Osteoblast (primary cell): ENCODE results near the gene BHMT2. TPM values are rescaled to one million over a fixed set of nuclear protein-coding genes. Genes with fewer than 3 reads are reported as not detected.

Experiments used
- DNase-seq: peaks from one replicate; pipeline ENCODE4 v3.0.0; 2011; ENCODE audit warnings: low spot score, mixed read lengths; ENCODE audit not compliant: insufficient read length; ENCODE audit errors: missing footprints
- H2AFZ ChIP-seq: 2 replicates; pipeline ENCODE4 v1.6.0; 2011; ENCODE audit warnings: mild to moderate bottlenecking, low read length
- H3K27ac ChIP-seq: 2 replicates; pipeline ENCODE4 v1.5.1; 2011; ENCODE audit warnings: mild to moderate bottlenecking, low read depth, low read length, moderate library complexity
- H3K27me3 ChIP-seq: 2 replicates; pipeline ENCODE4 v1.6.0; 2012; ENCODE audit warnings: mild to moderate bottlenecking, control low read depth, inconsistent platforms, low read length, moderate library complexity; ENCODE audit not compliant: insufficient read depth
- H3K36me3 ChIP-seq: 2 replicates; pipeline ENCODE4 v1.5.1; 2011; ENCODE audit warnings: mild to moderate bottlenecking, low read length, control low read depth, moderate library complexity; ENCODE audit not compliant: insufficient read depth
- H3K4me1 ChIP-seq: 2 replicates; pipeline ENCODE4 v1.5.1; 2011; ENCODE audit warnings: mild to moderate bottlenecking, low read length, control low read depth, moderate library complexity; ENCODE audit not compliant: insufficient read depth
- H3K4me2 ChIP-seq: 2 replicates; pipeline ENCODE4 v1.6.0; 2011; ENCODE audit warnings: mild to moderate bottlenecking, low read length; ENCODE audit not compliant: insufficient read depth
- H3K4me3 ChIP-seq: fragments of 200-600 bp; sonication (generic); 3 replicates; pipeline ENCODE4 v1.5.1; 2012; ENCODE audit warnings: mild to moderate bottlenecking, low read length, inconsistent platforms; ENCODE audit not compliant: insufficient read depth
- H3K79me2 ChIP-seq: 2 replicates; pipeline ENCODE4 v1.6.0; 2012; ENCODE audit warnings: mild to moderate bottlenecking, low read length, control low read depth, inconsistent platforms; ENCODE audit not compliant: insufficient read depth
- H3K9me3 ChIP-seq: 2 replicates; pipeline ENCODE4 v1.5.1; 2011; ENCODE audit warnings: low read depth, low read length, control low read depth
- H4K20me1 ChIP-seq: 2 replicates; pipeline ENCODE4 v1.6.0; 2012; ENCODE audit warnings: mild to moderate bottlenecking, low read length, control low read depth; ENCODE audit not compliant: insufficient read depth
- total RNA-seq: library from RNA; depleted of rRNA; stranded (reverse); fragments of >200 nt; gene quantifications from 2 replicates; pipeline ENCODE4 v1.2.3, GENCODE V29; 2012
- TF ChIP-seq, protein P1 (sequence below): IDR thresholded peaks from 2 replicates; pipeline ENCODE4 v1.5.1; 2011; ENCODE audit warnings: mild to moderate bottlenecking, low read depth, low read length, moderate library complexity; ENCODE audit errors: extremely low read depth

BHMT2 gene
- total RNA-seq, 1 donor: 8.3 TPM

- H3K27ac ChIP-seq: no peak overlapping the region
- no peak overlapping the region for H3K4me2 ChIP-seq
- H3K4me3 ChIP-seq: no peak overlapping the region
- H4K20me1 ChIP-seq: no peaks in the 10 kb centered on the region
- no peak for DNase-seq
- H3K36me3 ChIP-seq: no peaks in the 10 kb centered on the region
- TF ChIP-seq, protein P1, sequence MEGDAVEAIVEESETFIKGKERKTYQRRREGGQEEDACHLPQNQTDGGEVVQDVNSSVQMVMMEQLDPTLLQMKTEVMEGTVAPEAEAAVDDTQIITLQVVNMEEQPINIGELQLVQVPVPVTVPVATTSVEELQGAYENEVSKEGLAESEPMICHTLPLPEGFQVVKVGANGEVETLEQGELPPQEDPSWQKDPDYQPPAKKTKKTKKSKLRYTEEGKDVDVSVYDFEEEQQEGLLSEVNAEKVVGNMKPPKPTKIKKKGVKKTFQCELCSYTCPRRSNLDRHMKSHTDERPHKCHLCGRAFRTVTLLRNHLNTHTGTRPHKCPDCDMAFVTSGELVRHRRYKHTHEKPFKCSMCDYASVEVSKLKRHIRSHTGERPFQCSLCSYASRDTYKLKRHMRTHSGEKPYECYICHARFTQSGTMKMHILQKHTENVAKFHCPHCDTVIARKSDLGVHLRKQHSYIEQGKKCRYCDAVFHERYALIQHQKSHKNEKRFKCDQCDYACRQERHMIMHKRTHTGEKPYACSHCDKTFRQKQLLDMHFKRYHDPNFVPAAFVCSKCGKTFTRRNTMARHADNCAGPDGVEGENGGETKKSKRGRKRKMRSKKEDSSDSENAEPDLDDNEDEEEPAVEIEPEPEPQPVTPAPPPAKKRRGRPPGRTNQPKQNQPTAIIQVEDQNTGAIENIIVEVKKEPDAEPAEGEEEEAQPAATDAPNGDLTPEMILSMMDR: no peak
- no peak overlapping the region for H2AFZ ChIP-seq
- H3K79me2 ChIP-seq: no peaks in the 10 kb centered on the region
- H3K9me3 ChIP-seq: no peaks in the 10 kb centered on the region
- no peaks in the 10 kb centered on the region for H3K4me1 ChIP-seq
- peaks cover 27% of the 10 kb centered on the region for H3K27me3 ChIP-seq
These were observed 21.5 kb downstream of the BHMT2 start for GRCh38 chr5:79091064-79091463.

DNA sequence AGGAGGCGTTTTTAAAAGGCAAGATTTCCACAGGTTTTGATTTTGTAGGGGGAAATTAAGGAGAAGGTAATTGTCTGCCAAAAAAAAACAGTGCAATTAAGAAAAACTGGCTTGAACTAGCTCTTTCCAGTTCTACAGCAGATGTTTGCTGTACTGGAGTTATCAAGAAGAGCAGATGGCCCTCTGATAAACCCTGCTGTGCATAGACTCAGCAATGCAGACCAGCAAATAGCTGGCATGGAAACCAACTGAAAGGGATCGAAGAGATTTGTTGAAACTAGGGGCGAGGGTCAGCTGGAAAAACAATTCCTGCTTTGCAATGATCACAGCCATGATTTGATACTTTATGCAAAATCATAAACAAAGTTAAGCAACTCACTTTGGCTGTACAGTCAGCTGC, 24.2 kb downstream of the BHMT2 start:
- Histone ChIP-seq H3K36me3 (no peaks in the 10 kb centered on the region), H3K79me2 (no peaks in the 10 kb centered on the region), H3K27me3 (peaks cover 27% of the 10 kb centered on the region), H3K4me3 (no peak overlapping the region), H4K20me1 (no peaks in the 10 kb centered on the region), H2AFZ (no peak overlapping the region), H3K27ac (no peak overlapping the region), H3K4me2 (no peak overlapping the region), H3K4me1 (no peaks in the 10 kb centered on the region), H3K9me3 (no peaks in the 10 kb centered on the region)
- TF ChIP-seq, protein P1: no peak
- DNase-seq: no peak

- Histone ChIP-seq H3K79me2 (no peaks in the 10 kb centered on the region), H3K4me1 (peaks cover 7% of the 10 kb centered on the region), H2AFZ (no peak overlapping the region), H3K36me3 (no peaks in the 10 kb centered on the region), H3K9me3 (no peaks in the 10 kb centered on the region), H3K27ac (no peak overlapping the region), H3K4me2 (no peak overlapping the region), H4K20me1 (no peaks in the 10 kb centered on the region), H3K4me3 (no peak overlapping the region), H3K27me3 (peaks cover 8% of the 10 kb centered on the region)
- DNase-seq: no peak
- TF ChIP-seq, protein P1: no peak
These were observed 36.3 kb downstream of the BHMT2 start for GRCh38 chr5:79105868-79106267.

DNA sequence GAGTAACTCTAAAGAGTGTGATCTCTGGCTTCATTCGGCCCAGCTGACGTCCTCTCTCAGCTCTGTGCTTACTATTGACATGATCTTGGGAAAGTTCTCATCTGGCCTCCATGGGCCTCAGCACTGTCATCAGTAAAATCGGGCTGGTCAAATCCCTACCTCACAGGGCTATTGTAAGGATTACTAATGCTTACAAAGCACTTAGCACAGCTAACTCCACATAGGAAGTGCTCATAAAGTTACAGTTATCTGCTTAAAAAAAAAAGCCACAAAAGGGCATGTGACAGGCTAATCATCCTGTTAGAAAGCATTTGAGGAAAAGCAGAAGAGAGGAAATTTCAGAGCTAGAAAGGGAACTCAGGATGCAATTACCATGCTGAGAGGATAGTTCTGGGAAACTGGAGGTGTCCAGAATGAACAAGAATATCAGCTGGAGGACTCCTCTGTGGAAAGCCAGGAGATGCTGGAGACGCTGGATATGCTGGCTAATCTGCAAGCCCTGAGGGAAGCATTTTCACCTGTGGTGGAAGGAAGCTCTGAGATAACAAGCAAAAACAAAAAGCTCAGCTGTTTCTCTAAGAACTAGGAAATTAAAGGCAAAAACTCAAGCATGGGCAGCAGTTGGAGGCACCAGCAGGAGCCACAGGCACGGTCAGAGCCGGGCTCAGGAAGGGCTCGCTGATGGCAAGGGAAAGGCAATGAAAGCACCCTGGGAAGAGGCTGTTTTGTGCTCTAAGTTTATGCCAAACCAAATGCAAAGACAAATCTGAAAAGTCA, 37.6 kb downstream of the BHMT2 start:
- no peak overlapping the region for H3K4me3 ChIP-seq
- peak overlapping the region; percentile 17 for H2AFZ ChIP-seq
- TF ChIP-seq, protein P1: no peak
- no peaks in the 10 kb centered on the region for H3K36me3 ChIP-seq
- DNase-seq: peak; percentile 56
- peaks cover 21% of the 10 kb centered on the region for H3K27me3 ChIP-seq
- no peaks in the 10 kb centered on the region for H3K9me3 ChIP-seq
- no peaks in the 10 kb centered on the region for H3K79me2 ChIP-seq
- peaks cover 7% of the 10 kb centered on the region for H3K4me1 ChIP-seq
- H3K4me2 ChIP-seq: no peak overlapping the region
- H3K27ac ChIP-seq: no peak overlapping the region
- no peaks in the 10 kb centered on the region for H4K20me1 ChIP-seq
